ENCODE results near the gene YWHAQ. TPM values are rescaled to one million over a fixed set of nuclear protein-coding genes. Genes with fewer than 3 reads are reported as not detected.
"Not testable (repeated sequence)": the region's sequence is repeated elsewhere in the genome, so short reads cannot be mapped to it uniquely, and the experiment has no call there.

The YWHAQ gene
- total and polyA plus RNA-seq, 2 donors from 2014 or later: 168 to 262 TPM

GRCh38 chr2:9590641-9591040 is 40.2 kb downstream of the YWHAQ start:
- no peak for TF ChIP-seq CTCF (IDR thresholded peaks at IDR 0.05; ENCODE audit: borderline replicate concordance, extremely low read depth, insufficient read depth)
- intact Hi-C loops (cut with DNase I): no loop called here
- H3K9ac ChIP-seq (ENCODE audit: low read length in 3 of 3): no peak overlapping the region
- no peak overlapping the region for H3K27ac ChIP-seq (ENCODE audit: low read depth in 2 of 2, low read length in 2 of 2)
- peaks cover 8 to 10% (median 10%) of the 10 kb centered on the region in 3 donors for H3K36me3 ChIP-seq (ENCODE audit: control insufficient read depth in 2 of 3, insufficient read depth in 3 of 3, low read length in 3 of 3)
- no peak for DNase-seq
- H3K27me3 ChIP-seq (ENCODE audit: control insufficient read depth, insufficient read depth, low read length): no peaks in the 10 kb centered on the region
- peaks cover 0 to 4% (median 0%) of the 10 kb centered on the region in 3 donors for H3K4me1 ChIP-seq (ENCODE audit: control insufficient read depth in 2 of 3, insufficient read depth in 2 of 3, low read depth in 1 of 3, low read length in 3 of 3)
- no peak overlapping the region for H3K4me3 ChIP-seq (ENCODE audit: low read length in 3 of 3)
- FAIRE-seq: no peak
- no peaks in the 10 kb centered on the region for H3K9me3 ChIP-seq (ENCODE audit: control insufficient read depth in 2 of 3, insufficient read depth in 1 of 3, low read length in 3 of 3)

DNA sequence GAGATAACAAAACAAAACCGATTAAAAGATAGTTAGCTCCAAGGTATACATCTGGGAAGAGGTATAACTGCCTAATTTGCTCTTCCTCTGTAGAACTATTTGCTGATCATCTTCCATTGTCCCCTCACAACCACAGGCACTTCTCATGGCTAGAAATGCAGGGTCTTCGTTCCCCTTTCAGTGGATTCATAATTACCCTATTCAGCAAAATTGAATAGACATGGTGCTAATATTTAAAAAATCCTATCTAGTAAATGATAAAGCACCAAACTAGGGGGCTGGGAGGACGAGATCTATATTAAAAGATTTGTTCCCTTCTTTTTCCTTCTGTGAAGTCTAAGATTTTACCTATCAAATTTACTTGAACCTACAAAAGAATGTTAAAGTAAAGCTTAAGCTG is 44.3 kb downstream of the YWHAQ start:
- FAIRE-seq (no peak), DNase-seq (no peak)

GRCh38 chr2:9585486-9585885 is 45.3 kb downstream of the YWHAQ start:
- FAIRE-seq (no peak), DNase-seq (no peak)
- no peaks in the 10 kb centered on the region for H3K4me1 ChIP-seq (ENCODE audit: control insufficient read depth in 2 of 3, insufficient read depth in 2 of 3, low read depth in 1 of 3, low read length in 3 of 3)
- no peaks in the 10 kb centered on the region for H3K9me3 ChIP-seq (ENCODE audit: control insufficient read depth in 2 of 3, insufficient read depth in 1 of 3, low read length in 3 of 3)
- H3K4me3 ChIP-seq (ENCODE audit: low read length in 3 of 3): no peak overlapping the region
- no peak overlapping the region for H3K9ac ChIP-seq (ENCODE audit: low read length in 3 of 3)
- TF ChIP-seq CTCF (IDR thresholded peaks at IDR 0.05; ENCODE audit: borderline replicate concordance, extremely low read depth, insufficient read depth): no peak
- peaks cover 14 to 19% (median 17%) of the 10 kb centered on the region in 3 donors for H3K36me3 ChIP-seq (ENCODE audit: control insufficient read depth in 2 of 3, insufficient read depth in 3 of 3, low read length in 3 of 3)
- H3K27ac ChIP-seq (ENCODE audit: low read depth in 2 of 2, low read length in 2 of 2): no peak overlapping the region
- no peaks in the 10 kb centered on the region for H3K27me3 ChIP-seq (ENCODE audit: control insufficient read depth, insufficient read depth, low read length)
- intact Hi-C loops (cut with DNase I): no loop called here

More for the DNA sequence above, 44.3 kb downstream of the YWHAQ start:
- Histone ChIP-seq H3K27me3 (ENCODE audit: control insufficient read depth, insufficient read depth, low read length) (no peaks in the 10 kb centered on the region), H3K4me1 (ENCODE audit: control insufficient read depth in 2 of 3, insufficient read depth in 2 of 3, low read depth in 1 of 3, low read length in 3 of 3) (no peaks in the 10 kb centered on the region), H3K9me3 (ENCODE audit: control insufficient read depth in 2 of 3, insufficient read depth in 1 of 3, low read length in 3 of 3) (no peaks in the 10 kb centered on the region), H3K36me3 (ENCODE audit: control insufficient read depth in 2 of 3, insufficient read depth in 3 of 3, low read length in 3 of 3) (peaks cover 16 to 19% (median 17%) of the 10 kb centered on the region in 3 donors), H3K9ac (ENCODE audit: low read length in 3 of 3) (no peak overlapping the region), H3K4me3 (ENCODE audit: low read length in 3 of 3) (no peak overlapping the region), H3K27ac (ENCODE audit: low read depth in 2 of 2, low read length in 2 of 2) (no peak overlapping the region)
- TF ChIP-seq CTCF (IDR thresholded peaks at IDR 0.05; ENCODE audit: borderline replicate concordance, extremely low read depth, insufficient read depth): no peak
- intact Hi-C loops (cut with DNase I): no loop called here

- H3K9ac ChIP-seq (ENCODE audit: low read length in 3 of 3); H3K27me3 ChIP-seq (ENCODE audit: control insufficient read depth, insufficient read depth, low read length); H3K9me3 ChIP-seq (ENCODE audit: control insufficient read depth in 2 of 3, insufficient read depth in 1 of 3, low read length in 3 of 3); H3K4me3 ChIP-seq (ENCODE audit: low read length in 3 of 3); H3K4me1 ChIP-seq (ENCODE audit: control insufficient read depth in 2 of 3, insufficient read depth in 2 of 3, low read depth in 1 of 3, low read length in 3 of 3); DNase-seq; H3K27ac ChIP-seq (ENCODE audit: low read depth in 2 of 2, low read length in 2 of 2); FAIRE-seq; intact Hi-C loops (cut with DNase I): not testable (repeated sequence)
- H3K36me3 ChIP-seq (ENCODE audit: control insufficient read depth in 2 of 3, insufficient read depth in 3 of 3, low read length in 3 of 3): peaks cover 11 to 19% (median 17%) of the 10 kb centered on the region in 3 donors
Observed at GRCh38 chr2:9584902-9585301, 45.9 kb downstream of the YWHAQ start.
